Measurements from ENCODE around the gene RERG. TPM values are rescaled to one million over a fixed set of nuclear protein-coding genes. Genes with fewer than 3 reads are reported as not detected.

RERG gene
- total RNA-seq, 1 donor from 2014 or later: 1.2 TPM

DNA sequence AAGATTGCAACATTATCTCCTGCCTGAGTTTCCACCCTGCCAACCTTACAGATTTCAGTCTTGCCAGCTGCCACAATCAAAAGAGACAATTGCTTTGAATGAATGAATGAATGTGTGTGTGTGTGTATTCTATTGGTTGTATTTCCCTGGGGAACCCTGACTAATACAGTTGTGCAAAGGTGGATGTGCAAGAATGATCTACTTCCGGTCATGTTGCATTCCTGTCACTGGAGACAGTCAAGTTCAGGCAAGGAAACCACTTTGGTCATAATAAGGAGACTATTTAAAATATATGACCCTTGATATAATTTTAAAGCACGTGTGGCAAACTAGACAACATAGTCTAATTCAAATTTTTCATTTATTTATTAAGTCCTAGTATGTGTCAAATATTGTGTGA lies 13.1 kb downstream of the RERG start:
- TF ChIP-seq, protein P1, sequence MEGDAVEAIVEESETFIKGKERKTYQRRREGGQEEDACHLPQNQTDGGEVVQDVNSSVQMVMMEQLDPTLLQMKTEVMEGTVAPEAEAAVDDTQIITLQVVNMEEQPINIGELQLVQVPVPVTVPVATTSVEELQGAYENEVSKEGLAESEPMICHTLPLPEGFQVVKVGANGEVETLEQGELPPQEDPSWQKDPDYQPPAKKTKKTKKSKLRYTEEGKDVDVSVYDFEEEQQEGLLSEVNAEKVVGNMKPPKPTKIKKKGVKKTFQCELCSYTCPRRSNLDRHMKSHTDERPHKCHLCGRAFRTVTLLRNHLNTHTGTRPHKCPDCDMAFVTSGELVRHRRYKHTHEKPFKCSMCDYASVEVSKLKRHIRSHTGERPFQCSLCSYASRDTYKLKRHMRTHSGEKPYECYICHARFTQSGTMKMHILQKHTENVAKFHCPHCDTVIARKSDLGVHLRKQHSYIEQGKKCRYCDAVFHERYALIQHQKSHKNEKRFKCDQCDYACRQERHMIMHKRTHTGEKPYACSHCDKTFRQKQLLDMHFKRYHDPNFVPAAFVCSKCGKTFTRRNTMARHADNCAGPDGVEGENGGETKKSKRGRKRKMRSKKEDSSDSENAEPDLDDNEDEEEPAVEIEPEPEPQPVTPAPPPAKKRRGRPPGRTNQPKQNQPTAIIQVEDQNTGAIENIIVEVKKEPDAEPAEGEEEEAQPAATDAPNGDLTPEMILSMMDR (IDR thresholded peaks at IDR 0.05; ENCODE audit: insufficient read depth, low read length, poor library complexity, severe bottlenecking): peak; percentile 28
- no peak for DNase-seq (ENCODE audit: low read depth)
- Histone ChIP-seq H3K36me3 (ENCODE audit: control insufficient read depth, insufficient read depth, low read length) (no peaks in the 10 kb centered on the region), H3K27me3 (ENCODE audit: control insufficient read depth, insufficient read depth, low read length) (no peaks in the 10 kb centered on the region), H3K4me3 (ENCODE audit: low read depth, low read length) (no peak overlapping the region)

GRCh38 chr12:15206831-15207389 lies 14.3 kb downstream of the RERG start:
- H3K36me3 ChIP-seq (ENCODE audit: control insufficient read depth, insufficient read depth, low read length): no peaks in the 10 kb centered on the region
- H3K4me3 ChIP-seq (ENCODE audit: low read depth, low read length): no peak overlapping the region
- no peak for DNase-seq (ENCODE audit: low read depth)
- TF ChIP-seq, protein P1 (IDR thresholded peaks at IDR 0.05; ENCODE audit: insufficient read depth, low read length, poor library complexity, severe bottlenecking): no peak
- H3K27me3 ChIP-seq (ENCODE audit: control insufficient read depth, insufficient read depth, low read length): no peaks in the 10 kb centered on the region

GRCh38 chr12:15206338-15206737 lies 14.9 kb downstream of the RERG start:
- Histone ChIP-seq H3K27me3 (ENCODE audit: control insufficient read depth, insufficient read depth, low read length) (no peaks in the 10 kb centered on the region), H3K36me3 (ENCODE audit: control insufficient read depth, insufficient read depth, low read length) (no peaks in the 10 kb centered on the region), H3K4me3 (ENCODE audit: low read depth, low read length) (no peak overlapping the region)
- TF ChIP-seq, protein P1 (IDR thresholded peaks at IDR 0.05; ENCODE audit: insufficient read depth, low read length, poor library complexity, severe bottlenecking): no peak
- DNase-seq (ENCODE audit: low read depth): no peak

DNA sequence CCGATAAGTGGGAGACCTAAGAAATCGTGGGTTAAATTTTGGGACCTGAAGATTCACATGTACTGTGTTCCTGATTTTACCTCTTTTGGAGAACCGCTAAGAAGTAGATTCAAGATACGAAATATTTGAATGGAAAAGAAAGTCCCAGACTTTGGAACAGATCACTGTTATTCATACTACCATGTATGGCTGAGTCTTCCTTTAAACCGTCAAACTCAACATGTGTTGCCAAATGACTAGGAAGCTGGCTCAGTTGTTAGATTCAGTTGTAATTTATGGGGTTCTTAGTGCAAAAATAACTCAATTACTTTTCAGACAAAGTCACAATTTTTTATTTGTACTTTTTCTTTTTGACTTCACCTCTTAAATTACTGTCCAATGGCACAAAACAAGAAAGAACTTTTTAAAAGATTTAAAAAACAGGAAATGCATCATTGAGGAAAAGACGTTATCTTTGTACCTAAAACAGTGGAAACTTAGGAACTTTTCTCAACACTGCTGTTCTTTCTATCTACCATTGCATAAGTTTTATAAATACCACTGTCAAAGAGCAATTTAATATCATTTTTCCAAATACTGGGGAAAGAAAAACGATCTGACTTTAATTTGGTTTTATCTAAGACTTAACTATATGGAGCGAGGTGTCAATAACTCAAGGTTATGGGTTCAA lies 15.7 kb downstream of the RERG start:
- TF ChIP-seq, protein P1 (IDR thresholded peaks at IDR 0.05; ENCODE audit: insufficient read depth, low read length, poor library complexity, severe bottlenecking): no peak
- no peak for DNase-seq (ENCODE audit: low read depth)
- H3K27me3 ChIP-seq (ENCODE audit: control insufficient read depth, insufficient read depth, low read length): no peaks in the 10 kb centered on the region
- no peak overlapping the region for H3K4me3 ChIP-seq (ENCODE audit: low read depth, low read length)
- no peaks in the 10 kb centered on the region for H3K36me3 ChIP-seq (ENCODE audit: control insufficient read depth, insufficient read depth, low read length)

DNA sequence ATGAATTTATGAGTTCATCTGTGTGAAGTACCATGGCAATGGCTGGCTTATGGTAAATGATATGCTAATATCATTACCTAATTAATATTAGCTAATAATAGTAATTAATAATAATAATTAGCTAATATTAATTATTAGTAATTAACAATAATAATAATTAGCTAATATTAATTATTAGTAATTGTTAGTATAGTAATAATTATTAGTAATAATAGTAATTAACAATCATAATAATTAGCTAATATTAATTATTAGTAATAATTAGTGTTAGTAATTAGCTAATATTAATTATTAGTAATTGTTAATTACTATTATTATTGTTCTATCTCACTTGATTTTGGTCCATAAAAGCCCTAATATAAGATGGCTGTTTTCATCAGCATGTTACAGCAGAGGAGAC lies 19.8 kb downstream of the RERG start:
- Histone ChIP-seq H3K27me3 (ENCODE audit: control insufficient read depth, insufficient read depth, low read length) (no peaks in the 10 kb centered on the region), H3K4me3 (ENCODE audit: low read depth, low read length) (no peak overlapping the region), H3K36me3 (ENCODE audit: control insufficient read depth, insufficient read depth, low read length) (no peaks in the 10 kb centered on the region)
- TF ChIP-seq, protein P1 (IDR thresholded peaks at IDR 0.05; ENCODE audit: insufficient read depth, low read length, poor library complexity, severe bottlenecking): no peak
- DNase-seq (ENCODE audit: low read depth): no peak

DNA sequence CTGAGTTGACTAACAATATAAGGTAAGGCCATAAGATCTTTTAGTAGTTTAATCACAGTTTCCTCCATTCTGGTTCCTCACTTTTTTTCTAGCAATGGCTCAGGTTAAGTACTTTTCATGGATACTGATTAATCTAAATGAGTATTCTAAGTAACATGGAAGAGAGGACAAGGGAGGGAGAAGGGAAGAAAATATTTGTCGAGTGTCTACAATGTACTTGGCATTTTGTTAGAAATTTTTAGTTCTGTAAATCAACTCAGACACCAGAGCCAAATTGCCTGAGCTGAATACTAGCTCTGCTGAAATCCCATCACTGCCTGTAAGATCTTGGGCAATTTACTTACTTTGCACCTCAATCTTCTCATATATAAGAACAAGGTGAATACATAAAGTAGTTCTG lies 20.2 kb downstream of the RERG start:
- no peak for DNase-seq (ENCODE audit: low read depth)
- Histone ChIP-seq H3K4me3 (ENCODE audit: low read depth, low read length) (no peak overlapping the region), H3K27me3 (ENCODE audit: control insufficient read depth, insufficient read depth, low read length) (no peaks in the 10 kb centered on the region), H3K36me3 (ENCODE audit: control insufficient read depth, insufficient read depth, low read length) (no peaks in the 10 kb centered on the region)
- TF ChIP-seq, protein P1 (IDR thresholded peaks at IDR 0.05; ENCODE audit: insufficient read depth, low read length, poor library complexity, severe bottlenecking): no peak

All from kidney epithelial cell (primary cell).